ENCODE results near the gene CD2AP. TPM values are rescaled to one million over a fixed set of nuclear protein-coding genes. Genes with fewer than 3 reads are reported as not detected.

The CD2AP gene
- total and polyA plus RNA-seq, 2 experiments from 2014 or later, result 13.7 to 48.0 TPM

DNA sequence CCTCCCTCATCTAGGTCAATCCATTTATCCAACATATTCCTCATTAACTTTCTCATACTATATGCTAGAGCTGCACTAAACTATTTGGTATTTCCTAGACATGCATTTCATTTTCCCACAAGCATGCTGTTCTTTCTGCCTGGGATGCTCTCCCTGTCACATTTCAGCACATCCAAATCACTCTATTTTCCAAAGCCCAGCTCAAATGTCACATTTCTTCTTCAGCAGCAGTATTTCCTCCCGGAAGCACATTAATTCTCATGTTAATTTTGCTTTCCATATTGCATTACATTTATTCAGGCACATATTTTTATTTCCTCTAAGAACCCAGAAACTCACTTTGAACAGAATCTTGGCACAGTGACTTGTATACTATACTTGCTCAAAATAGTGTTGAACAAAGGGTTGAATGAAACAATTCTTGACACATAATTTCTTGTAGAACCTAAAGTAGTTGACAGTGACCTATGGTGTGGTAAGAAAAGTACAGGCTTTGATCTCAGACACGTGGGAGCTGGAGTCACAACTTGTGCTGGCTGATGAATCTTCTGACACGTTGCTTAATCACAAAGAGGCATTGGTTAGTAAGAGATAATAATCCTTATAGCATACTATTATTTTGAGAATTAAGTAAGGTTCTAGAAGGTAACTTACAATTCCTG lies 30.8 kb upstream of the CD2AP start:
- WGBS (ENCODE audit: low lambda C conversion rate, missing lambda C conversion rate), result 75% methylated on average over 3 of the region's 3 CpGs
- Histone ChIP-seq H2AFZ (no peak overlapping the region), H3K36me3 (replicated peaks; ENCODE audit: insufficient read depth, low read depth) (no peaks in the 10 kb centered on the region), H3K27me3 (no peaks in the 10 kb centered on the region), H3K27ac (no peak overlapping the region), H3K9me3 (ENCODE audit: low read depth) (no peaks in the 10 kb centered on the region), H3K4me3 (no peak overlapping the region), H3K9me2 (replicated peaks; ENCODE audit: insufficient read depth) (no peaks in the 10 kb centered on the region), H3K4me1 (ENCODE audit: insufficient read depth) (no peaks in the 10 kb centered on the region), H3K79me2 (no peaks in the 10 kb centered on the region), H4K20me1 (ENCODE audit: insufficient read depth, poor library complexity, severe bottlenecking) (no peaks in the 10 kb centered on the region), H3K4me2 (no peak overlapping the region)
- DNase-seq (ENCODE audit: low spot score), result no peak
- TF ChIP-seq EZH2 (IDR thresholded peaks at IDR 0.05; ENCODE audit: borderline replicate concordance) (no peak), EZH2phosphoT487 (IDR thresholded peaks at IDR 0.05; ENCODE audit: low read depth, severe bottlenecking, unreplicated experiment) (no peak)
- TF ChIP-seq, protein P1, sequence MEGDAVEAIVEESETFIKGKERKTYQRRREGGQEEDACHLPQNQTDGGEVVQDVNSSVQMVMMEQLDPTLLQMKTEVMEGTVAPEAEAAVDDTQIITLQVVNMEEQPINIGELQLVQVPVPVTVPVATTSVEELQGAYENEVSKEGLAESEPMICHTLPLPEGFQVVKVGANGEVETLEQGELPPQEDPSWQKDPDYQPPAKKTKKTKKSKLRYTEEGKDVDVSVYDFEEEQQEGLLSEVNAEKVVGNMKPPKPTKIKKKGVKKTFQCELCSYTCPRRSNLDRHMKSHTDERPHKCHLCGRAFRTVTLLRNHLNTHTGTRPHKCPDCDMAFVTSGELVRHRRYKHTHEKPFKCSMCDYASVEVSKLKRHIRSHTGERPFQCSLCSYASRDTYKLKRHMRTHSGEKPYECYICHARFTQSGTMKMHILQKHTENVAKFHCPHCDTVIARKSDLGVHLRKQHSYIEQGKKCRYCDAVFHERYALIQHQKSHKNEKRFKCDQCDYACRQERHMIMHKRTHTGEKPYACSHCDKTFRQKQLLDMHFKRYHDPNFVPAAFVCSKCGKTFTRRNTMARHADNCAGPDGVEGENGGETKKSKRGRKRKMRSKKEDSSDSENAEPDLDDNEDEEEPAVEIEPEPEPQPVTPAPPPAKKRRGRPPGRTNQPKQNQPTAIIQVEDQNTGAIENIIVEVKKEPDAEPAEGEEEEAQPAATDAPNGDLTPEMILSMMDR (IDR thresholded peaks at IDR 0.05; ENCODE audit: poor library complexity), result no peak

DNA sequence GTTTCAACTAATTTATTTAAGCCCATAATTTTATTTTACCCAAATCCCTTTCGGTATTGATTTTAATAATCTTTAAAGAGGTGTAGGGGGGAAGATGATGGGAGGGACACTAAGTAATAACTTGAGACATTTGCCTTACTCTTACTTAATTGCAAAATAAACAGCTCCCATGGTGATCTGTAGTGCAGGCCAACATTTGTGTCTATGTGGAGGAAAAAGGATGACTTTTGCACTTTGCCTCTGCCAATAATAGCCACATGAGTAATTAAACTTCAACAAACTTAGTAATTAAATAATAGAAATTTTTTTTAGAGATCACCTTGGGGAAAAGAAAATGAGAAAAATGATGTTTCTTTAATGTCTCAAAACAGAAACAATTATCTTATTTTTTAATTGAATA lies 29.9 kb upstream of the CD2AP start:
- no peaks in the 10 kb centered on the region for H3K9me2 ChIP-seq (replicated peaks; ENCODE audit: insufficient read depth)
- no peak overlapping the region for H3K4me2 ChIP-seq
- WGBS (ENCODE audit: low lambda C conversion rate, missing lambda C conversion rate), result 86% methylated on average over 1 of the region's 1 CpG
- H3K4me1 ChIP-seq (ENCODE audit: insufficient read depth), result no peaks in the 10 kb centered on the region
- no peak overlapping the region for H3K4me3 ChIP-seq
- H3K9me3 ChIP-seq (ENCODE audit: low read depth), result no peaks in the 10 kb centered on the region
- TF ChIP-seq EZH2phosphoT487 (IDR thresholded peaks at IDR 0.05; ENCODE audit: low read depth, severe bottlenecking, unreplicated experiment) (no peak), EZH2 (IDR thresholded peaks at IDR 0.05; ENCODE audit: borderline replicate concordance) (no peak)
- TF ChIP-seq, protein P1 (IDR thresholded peaks at IDR 0.05; ENCODE audit: poor library complexity), result no peak
- H2AFZ ChIP-seq, result no peak overlapping the region
- H3K27me3 ChIP-seq, result no peaks in the 10 kb centered on the region
- DNase-seq (ENCODE audit: low spot score), result no peak
- H3K36me3 ChIP-seq (replicated peaks; ENCODE audit: insufficient read depth, low read depth), result no peaks in the 10 kb centered on the region
- H3K27ac ChIP-seq, result no peak overlapping the region
- no peaks in the 10 kb centered on the region for H3K79me2 ChIP-seq
- H4K20me1 ChIP-seq (ENCODE audit: insufficient read depth, poor library complexity, severe bottlenecking), result no peaks in the 10 kb centered on the region

DNA sequence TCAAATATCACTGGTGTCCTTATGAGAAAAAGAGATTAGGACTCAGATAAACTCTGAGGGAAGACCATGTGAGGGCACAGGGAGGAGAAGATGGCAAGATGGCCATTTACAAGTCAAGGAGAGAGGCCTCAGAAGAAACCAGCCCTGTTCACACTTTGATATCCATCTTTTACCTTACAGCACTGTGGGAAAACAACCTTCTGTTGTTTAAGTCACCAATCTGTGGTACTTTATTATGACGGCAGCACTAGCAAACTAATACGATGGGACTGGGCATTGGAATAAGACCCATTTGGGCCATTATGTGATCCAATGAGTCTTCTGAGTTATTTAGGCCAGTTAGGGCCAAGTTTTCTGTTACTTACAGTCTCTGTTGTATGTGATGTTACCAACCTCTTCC lies 26.4 kb upstream of the CD2AP start:
- TF ChIP-seq, protein P1 (IDR thresholded peaks at IDR 0.05; ENCODE audit: poor library complexity), result no peak
- TF ChIP-seq EZH2phosphoT487 (IDR thresholded peaks at IDR 0.05; ENCODE audit: low read depth, severe bottlenecking, unreplicated experiment) (no peak), EZH2 (IDR thresholded peaks at IDR 0.05; ENCODE audit: borderline replicate concordance) (no peak)
- Histone ChIP-seq H4K20me1 (ENCODE audit: insufficient read depth, poor library complexity, severe bottlenecking) (no peaks in the 10 kb centered on the region), H3K27ac (no peak overlapping the region), H3K36me3 (replicated peaks; ENCODE audit: insufficient read depth, low read depth) (no peaks in the 10 kb centered on the region), H3K4me2 (no peak overlapping the region), H3K4me3 (no peak overlapping the region), H3K27me3 (no peaks in the 10 kb centered on the region), H2AFZ (no peak overlapping the region), H3K4me1 (ENCODE audit: insufficient read depth) (no peaks in the 10 kb centered on the region), H3K9me2 (replicated peaks; ENCODE audit: insufficient read depth) (no peaks in the 10 kb centered on the region), H3K79me2 (no peaks in the 10 kb centered on the region), H3K9me3 (ENCODE audit: low read depth) (no peaks in the 10 kb centered on the region)
- WGBS (ENCODE audit: low lambda C conversion rate, missing lambda C conversion rate), result 91% methylated on average over 2 of the region's 2 CpGs
- no peak for DNase-seq (ENCODE audit: low spot score)
